Osteocyte (in vitro differentiated cells): ENCODE data around the gene LRP1B. TPM values are rescaled to one million over a fixed set of nuclear protein-coding genes. Genes with fewer than 3 reads are reported as not detected.

ENCODE experiments used
- DNase-seq: peaks from one replicate; pipeline ENCODE4 v3.0.0; 2021; ENCODE audit warnings: mixed read lengths; ENCODE audit not compliant: unreplicated experiment; ENCODE audit errors: extremely low spot score
- H3K27ac Mint-ChIP-seq: one replicate; pipeline ENCODE4 v1.8.0; 2021; ENCODE audit warnings: mild to moderate bottlenecking, mixed read lengths; ENCODE audit not compliant: unreplicated experiment
- H3K27me3 Mint-ChIP-seq: one replicate; pipeline ENCODE4 v1.8.0; 2021; ENCODE audit warnings: mixed read lengths; ENCODE audit not compliant: unreplicated experiment
- H3K36me3 Mint-ChIP-seq: one replicate; pipeline ENCODE4 v1.8.0; 2021; ENCODE audit warnings: mixed read lengths; ENCODE audit not compliant: unreplicated experiment
- H3K4me1 Mint-ChIP-seq: one replicate; pipeline ENCODE4 v1.8.0; 2021; ENCODE audit warnings: mixed read lengths; ENCODE audit not compliant: unreplicated experiment
- H3K4me3 Mint-ChIP-seq: one replicate; pipeline ENCODE4 v1.8.0; 2021; ENCODE audit warnings: mild to moderate bottlenecking, moderate library complexity, mixed read lengths; ENCODE audit not compliant: unreplicated experiment
- H3K9me3 Mint-ChIP-seq: one replicate; pipeline ENCODE4 v1.8.0; 2021; ENCODE audit warnings: mixed read lengths; ENCODE audit not compliant: unreplicated experiment
- CTCF ChIP-seq: fragments of 200-600 bp; sonication (generic); IDR thresholded peaks from 2 replicates; pipeline ENCODE4 v1.5.0; 2021; ENCODE audit warnings: antibody characterized with exemption, mild to moderate bottlenecking, moderate library complexity
- total RNA-seq: library from RNA; stranded (reverse); gene quantifications from 2 replicates; pipeline ENCODE4 v1.2.1, GENCODE V29; 2021

Gene LRP1B
- total RNA-seq, 1 donor from 2014 or later, result 3.6 TPM

- Mint-ChIP-seq H3K9me3 (peaks cover 4% of the 10 kb centered on the region), H3K4me3 (no peak overlapping the region), H3K27ac (no peak overlapping the region), H3K27me3 (no peaks in the 10 kb centered on the region), H3K36me3 (no peaks in the 10 kb centered on the region), H3K4me1 (no peaks in the 10 kb centered on the region)
- no peak for TF ChIP-seq CTCF
- no peak for DNase-seq
Measured at GRCh38 chr2:141313972-141314371, 816.8 kb downstream of the LRP1B start.

- no peaks in the 10 kb centered on the region for H3K4me1 Mint-ChIP-seq
- peaks cover 5% of the 10 kb centered on the region for H3K9me3 Mint-ChIP-seq
- no peaks in the 10 kb centered on the region for H3K36me3 Mint-ChIP-seq
- TF ChIP-seq CTCF, result no peak
- no peaks in the 10 kb centered on the region for H3K27me3 Mint-ChIP-seq
- no peak overlapping the region for H3K4me3 Mint-ChIP-seq
- no peak overlapping the region for H3K27ac Mint-ChIP-seq
- DNase-seq, result no peak
Measured at GRCh38 chr2:141311430-141311829, 819.4 kb downstream of the LRP1B start.

- peaks cover 20% of the 10 kb centered on the region for H3K9me3 Mint-ChIP-seq
- no peak overlapping the region for H3K27ac Mint-ChIP-seq
- no peak overlapping the region for H3K4me3 Mint-ChIP-seq
- H3K4me1 Mint-ChIP-seq, result no peaks in the 10 kb centered on the region
- no peaks in the 10 kb centered on the region for H3K36me3 Mint-ChIP-seq
- no peak for TF ChIP-seq CTCF
- DNase-seq, result no peak
- no peaks in the 10 kb centered on the region for H3K27me3 Mint-ChIP-seq
Measured at GRCh38 chr2:141306368-141306767, 824.4 kb downstream of the LRP1B start.

- H3K9me3 Mint-ChIP-seq, result peaks cover 14% of the 10 kb centered on the region
- no peaks in the 10 kb centered on the region for H3K27me3 Mint-ChIP-seq
- no peaks in the 10 kb centered on the region for H3K4me1 Mint-ChIP-seq
- no peak for TF ChIP-seq CTCF
- no peak for DNase-seq
- no peak overlapping the region for H3K27ac Mint-ChIP-seq
- H3K4me3 Mint-ChIP-seq, result no peak overlapping the region
- no peaks in the 10 kb centered on the region for H3K36me3 Mint-ChIP-seq
Measured at GRCh38 chr2:141301551-141301950, 829.3 kb downstream of the LRP1B start.

- Mint-ChIP-seq H3K36me3 (no peaks in the 10 kb centered on the region), H3K4me3 (no peak overlapping the region), H3K27me3 (no peaks in the 10 kb centered on the region), H3K9me3 (no peaks in the 10 kb centered on the region), H3K4me1 (peaks cover 5% of the 10 kb centered on the region), H3K27ac (no peak overlapping the region)
- TF ChIP-seq CTCF, result no peak
- DNase-seq, result no peak
Measured at GRCh38 chr2:141280037-141280436, 850.8 kb downstream of the LRP1B start.
